Measurements from ENCODE around the gene DHX9.
"Not testable (repeated sequence)": the region's sequence is repeated elsewhere in the genome, so short reads cannot be mapped to it uniquely, and the experiment has no call there.

Gene DHX9

GRCh38 chr1:182890927-182891610 lies 51.9 kb downstream of the DHX9 start:
- DNase-seq, result no peak

GRCh38 chr1:182897696-182898095 lies 58.5 kb downstream of the DHX9 start:
- DNase-seq, result no peak

GRCh38 chr1:182901946-182902345 lies 62.8 kb downstream of the DHX9 start:
- not testable (repeated sequence) for DNase-seq

- DNase-seq, result no peak
Observed at GRCh38 chr1:182905321-182905720, 66.2 kb downstream of the DHX9 start.

- no peak for DNase-seq
Observed at GRCh38 chr1:182909578-182909977, 70.4 kb downstream of the DHX9 start.

- no peak for DNase-seq
Observed at GRCh38 chr1:182910143-182910542, 71.0 kb downstream of the DHX9 start.

GRCh38 chr1:182913401-182913800 lies 74.3 kb downstream of the DHX9 start:
- no peak for DNase-seq

GRCh38 chr1:182917378-182917777 lies 78.2 kb downstream of the DHX9 start:
- no peak for DNase-seq

GRCh38 chr1:182925661-182926060 lies 86.5 kb downstream of the DHX9 start:
- DNase-seq, result no peak

GRCh38 chr1:182927693-182928433 lies 88.7 kb downstream of the DHX9 start:
- DNase-seq, result no peak

GRCh38 chr1:182930985-182931384 lies 91.8 kb downstream of the DHX9 start:
- no peak for DNase-seq

- no peak for DNase-seq
Observed at GRCh38 chr1:182935716-182936115, 96.6 kb downstream of the DHX9 start.
